Loucy (cell line): ENCODE results near the gene CNTN1.

Source experiments
- H2AFZ ChIP-seq: fragments of 200-600 bp; sonication (generic); 2 replicates; pipeline ENCODE4 v1.6.0; 2016; ENCODE audit warnings: antibody characterized with exemption, mild to moderate bottlenecking, low read length, moderate library complexity
- H3F3A ChIP-seq: fragments of 200-600 bp; 2 replicates; pipeline ENCODE4 v1.6.0; 2016; ENCODE audit warnings: antibody characterized with exemption, low read depth, mild to moderate bottlenecking
- H3K27me3 ChIP-seq: fragments of 200-600 bp; sonication (generic); 2 replicates; pipeline ENCODE4 v1.6.1; 2014; ENCODE audit warnings: low read length, mild to moderate bottlenecking; ENCODE audit not compliant: insufficient read depth, poor library complexity, severe bottlenecking
- H3K36me3 ChIP-seq: fragments of 200-600 bp; sonication (generic); 2 replicates; pipeline ENCODE4 v1.6.1; 2016; ENCODE audit warnings: low read length; ENCODE audit not compliant: insufficient read depth
- H3K4me1 ChIP-seq: fragments of 200-600 bp; sonication (generic); 2 replicates; pipeline ENCODE4 v1.5.1; 2014; ENCODE audit warnings: low read length, mild to moderate bottlenecking; ENCODE audit not compliant: insufficient read depth, poor library complexity, severe bottlenecking
- H3K4me2 ChIP-seq: fragments of 200-600 bp; sonication (generic); 2 replicates; pipeline ENCODE4 v1.6.0; 2014; ENCODE audit warnings: antibody characterized with exemption, low read length, low read depth, mild to moderate bottlenecking; ENCODE audit not compliant: poor library complexity, severe bottlenecking
- H3K4me3 ChIP-seq: fragments of 200-600 bp; sonication (generic); 2 replicates; pipeline ENCODE4 v1.5.1; 2014; ENCODE audit warnings: low read length, mild to moderate bottlenecking, mixed read lengths; ENCODE audit not compliant: poor library complexity, severe bottlenecking
- H3K79me2 ChIP-seq: fragments of 200-600 bp; sonication (generic); 2 replicates; pipeline ENCODE4 v1.6.1; 2014; ENCODE audit warnings: low read length; ENCODE audit not compliant: insufficient read depth
- H3K9ac ChIP-seq: fragments of 200-600 bp; sonication (generic); 2 replicates; pipeline ENCODE4 v1.6.0; 2014; ENCODE audit warnings: mild to moderate bottlenecking, low read depth, low read length, moderate library complexity; ENCODE audit not compliant: poor library complexity, severe bottlenecking
- H3K9me2 ChIP-seq: fragments of 200-600 bp; sonication (generic); replicated peaks from 2 replicates; pipeline ENCODE4 v1.6.1; 2016; ENCODE audit warnings: low read depth, low read length, mixed read lengths
- H3K9me3 ChIP-seq: fragments of 200-600 bp; sonication (generic); 2 replicates; pipeline ENCODE4 v1.6.1; 2014; ENCODE audit warnings: mild to moderate bottlenecking, antibody characterized with exemption, low read length, low read depth; ENCODE audit not compliant: insufficient read depth
- H4K20me1 ChIP-seq: fragments of 200-600 bp; sonication (generic); 2 replicates; pipeline ENCODE4 v1.6.0; 2014; ENCODE audit warnings: antibody characterized with exemption, low read length, mild to moderate bottlenecking; ENCODE audit not compliant: insufficient read depth, poor library complexity, severe bottlenecking
- EZH2phosphoT487 ChIP-seq: fragments of 200-600 bp; IDR thresholded peaks from 2 replicates; pipeline ENCODE4 v1.6.1; 2018; ENCODE audit warnings: antibody characterized with exemption, mild to moderate bottlenecking, moderate library complexity, borderline replicate concordance
- TF ChIP-seq, protein P1 (sequence below): fragments of 200-600 bp; sonication (generic); conservative IDR thresholded peaks from 2 replicates; pipeline ENCODE4 v1.5.1; 2014; ENCODE audit warnings: mild to moderate bottlenecking, antibody characterized with exemption, low read length

CNTN1 gene

DNA sequence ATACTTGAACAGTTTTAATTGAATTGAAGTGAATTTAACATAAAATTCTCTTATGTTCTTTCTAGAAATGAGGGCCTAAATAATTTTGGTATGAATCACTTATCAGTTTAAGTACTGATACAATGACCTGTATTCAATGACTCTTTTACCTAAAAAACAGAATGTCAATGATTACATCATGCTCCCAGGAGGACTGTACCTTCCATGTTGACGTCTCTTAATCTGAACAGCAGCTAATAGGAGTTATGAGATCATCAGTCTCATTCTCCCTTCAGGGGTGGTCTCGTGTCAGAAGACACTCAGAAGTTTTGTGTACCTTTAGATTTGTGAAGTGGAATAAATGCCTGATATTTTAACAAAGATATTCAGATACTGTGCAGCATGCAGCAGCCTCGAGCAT lies 206.3 kb downstream of the CNTN1 start:
- Histone ChIP-seq H3K4me1 (no peaks in the 10 kb centered on the region), H2AFZ (no peak overlapping the region), H3K4me2 (no peak overlapping the region), H4K20me1 (no peaks in the 10 kb centered on the region), H3K9me2 (no peaks in the 10 kb centered on the region), H3K4me3 (no peak overlapping the region), H3K9ac (no peak overlapping the region), H3F3A (no peaks in the 10 kb centered on the region), H3K27me3 (no peaks in the 10 kb centered on the region), H3K36me3 (no peaks in the 10 kb centered on the region), H3K9me3 (no peaks in the 10 kb centered on the region), H3K79me2 (no peaks in the 10 kb centered on the region)
- TF ChIP-seq, protein P1, sequence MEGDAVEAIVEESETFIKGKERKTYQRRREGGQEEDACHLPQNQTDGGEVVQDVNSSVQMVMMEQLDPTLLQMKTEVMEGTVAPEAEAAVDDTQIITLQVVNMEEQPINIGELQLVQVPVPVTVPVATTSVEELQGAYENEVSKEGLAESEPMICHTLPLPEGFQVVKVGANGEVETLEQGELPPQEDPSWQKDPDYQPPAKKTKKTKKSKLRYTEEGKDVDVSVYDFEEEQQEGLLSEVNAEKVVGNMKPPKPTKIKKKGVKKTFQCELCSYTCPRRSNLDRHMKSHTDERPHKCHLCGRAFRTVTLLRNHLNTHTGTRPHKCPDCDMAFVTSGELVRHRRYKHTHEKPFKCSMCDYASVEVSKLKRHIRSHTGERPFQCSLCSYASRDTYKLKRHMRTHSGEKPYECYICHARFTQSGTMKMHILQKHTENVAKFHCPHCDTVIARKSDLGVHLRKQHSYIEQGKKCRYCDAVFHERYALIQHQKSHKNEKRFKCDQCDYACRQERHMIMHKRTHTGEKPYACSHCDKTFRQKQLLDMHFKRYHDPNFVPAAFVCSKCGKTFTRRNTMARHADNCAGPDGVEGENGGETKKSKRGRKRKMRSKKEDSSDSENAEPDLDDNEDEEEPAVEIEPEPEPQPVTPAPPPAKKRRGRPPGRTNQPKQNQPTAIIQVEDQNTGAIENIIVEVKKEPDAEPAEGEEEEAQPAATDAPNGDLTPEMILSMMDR = no peak
- TF ChIP-seq EZH2phosphoT487 = no peak

DNA sequence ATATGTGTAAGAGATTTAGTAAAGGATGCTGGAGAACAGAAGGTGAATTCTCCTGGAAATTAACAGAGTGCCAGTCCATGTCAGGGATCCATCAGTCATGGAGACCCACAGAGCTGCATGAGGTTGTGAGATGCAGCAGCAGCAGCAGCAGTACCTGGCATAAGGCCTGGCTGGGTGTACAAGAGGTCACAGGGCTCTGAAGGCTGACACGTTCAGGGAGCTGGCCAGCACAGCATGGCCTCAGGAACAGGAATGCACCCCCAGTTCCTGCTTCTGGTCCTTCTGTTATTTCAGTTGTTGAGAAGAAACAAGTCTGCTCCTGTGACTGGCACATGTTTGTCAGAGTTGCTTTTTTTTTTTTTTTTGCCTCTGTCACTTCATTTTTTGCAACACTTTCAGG lies 210.8 kb downstream of the CNTN1 start:
- TF ChIP-seq, protein P1 = no peak
- no peak for TF ChIP-seq EZH2phosphoT487
- H2AFZ ChIP-seq = no peak overlapping the region
- no peaks in the 10 kb centered on the region for H3K27me3 ChIP-seq
- no peaks in the 10 kb centered on the region for H3K4me1 ChIP-seq
- H3K9ac ChIP-seq = no peak overlapping the region
- no peaks in the 10 kb centered on the region for H3K9me3 ChIP-seq
- H3K36me3 ChIP-seq = no peaks in the 10 kb centered on the region
- no peaks in the 10 kb centered on the region for H4K20me1 ChIP-seq
- H3K79me2 ChIP-seq = no peaks in the 10 kb centered on the region
- no peak overlapping the region for H3K4me2 ChIP-seq
- H3F3A ChIP-seq = no peaks in the 10 kb centered on the region
- no peaks in the 10 kb centered on the region for H3K9me2 ChIP-seq
- no peak overlapping the region for H3K4me3 ChIP-seq

DNA sequence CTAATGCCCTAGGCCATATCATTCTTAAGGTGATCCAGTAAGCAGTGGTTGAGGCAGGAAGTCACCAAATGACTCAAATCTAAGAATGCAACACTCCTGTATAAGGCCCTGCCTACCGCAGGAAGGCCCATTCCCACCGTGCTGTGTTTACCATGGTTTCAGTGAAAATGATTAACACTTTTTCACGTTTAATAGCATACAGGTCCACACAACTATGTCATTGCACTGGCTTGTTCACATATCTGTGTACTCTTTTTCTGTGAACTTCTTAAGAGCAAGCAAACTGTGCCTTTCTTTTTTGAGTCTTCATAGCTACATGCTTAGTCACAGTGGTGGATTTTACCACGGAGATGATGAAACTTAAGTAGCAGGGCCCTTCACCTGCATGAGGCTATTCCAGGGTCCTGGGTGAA lies 214.9 kb downstream of the CNTN1 start:
- no peaks in the 10 kb centered on the region for H3K4me1 ChIP-seq
- H2AFZ ChIP-seq = no peak overlapping the region
- no peaks in the 10 kb centered on the region for H3F3A ChIP-seq
- H4K20me1 ChIP-seq = no peaks in the 10 kb centered on the region
- no peaks in the 10 kb centered on the region for H3K36me3 ChIP-seq
- H3K9me3 ChIP-seq = no peaks in the 10 kb centered on the region
- TF ChIP-seq, protein P1 = no peak
- TF ChIP-seq EZH2phosphoT487 = no peak
- no peak overlapping the region for H3K4me2 ChIP-seq
- no peaks in the 10 kb centered on the region for H3K79me2 ChIP-seq
- no peak overlapping the region for H3K9ac ChIP-seq
- H3K4me3 ChIP-seq = no peak overlapping the region
- no peaks in the 10 kb centered on the region for H3K27me3 ChIP-seq
- no peaks in the 10 kb centered on the region for H3K9me2 ChIP-seq
